NCI-H526 treated with DMSO at 0.1 percent for 48 hours (cell line): Measurements from ENCODE around the gene HNRNPC.
"Not testable (repeated sequence)": the region's sequence is repeated elsewhere in the genome, so short reads cannot be mapped to it uniquely, and the experiment has no call there.

Experiments used
- DNase-seq: peaks from one replicate; lab custom pipeline; 2025; lab: John Stamatoyannopoulos, UW

Gene HNRNPC

GRCh38 chr14:21268617-21269251 lies 508 bp downstream of the HNRNPC start:
- DNase-seq = peak; percentile 30

- DNase-seq = no peak
These were observed 1.2 kb downstream of the HNRNPC start for GRCh38 chr14:21267886-21268616.

GRCh38 chr14:21267431-21267845 lies 1.8 kb downstream of the HNRNPC start:
- DNase-seq = no peak

GRCh38 chr14:21264025-21264801 lies 5.0 kb downstream of the HNRNPC start:
- DNase-seq = no peak

GRCh38 chr14:21263284-21264024 lies 5.8 kb downstream of the HNRNPC start:
- no peak for DNase-seq

- DNase-seq = no peak
These were observed 6.8 kb downstream of the HNRNPC start for GRCh38 chr14:21262410-21262809.

GRCh38 chr14:21261824-21262223 lies 7.4 kb downstream of the HNRNPC start:
- DNase-seq = no peak

- DNase-seq = no peak
These were observed 10.1 kb downstream of the HNRNPC start for GRCh38 chr14:21258889-21259787.

GRCh38 chr14:21258005-21258888 lies 11.0 kb downstream of the HNRNPC start:
- no peak for DNase-seq

GRCh38 chr14:21257394-21257909 lies 11.8 kb downstream of the HNRNPC start:
- DNase-seq = no peak

- DNase-seq = no peak
These were observed 12.5 kb downstream of the HNRNPC start for GRCh38 chr14:21256539-21257393.

GRCh38 chr14:21256102-21256447 lies 13.2 kb downstream of the HNRNPC start:
- DNase-seq = not testable (repeated sequence)

- no peak for DNase-seq
These were observed 13.7 kb downstream of the HNRNPC start for GRCh38 chr14:21255385-21256101.

- no peak for DNase-seq
These were observed 17.1 kb downstream of the HNRNPC start for GRCh38 chr14:21252149-21252548.

GRCh38 chr14:21251215-21251614 lies 18.0 kb downstream of the HNRNPC start:
- no peak for DNase-seq

- DNase-seq = no peak
These were observed 20.4 kb downstream of the HNRNPC start for GRCh38 chr14:21248739-21249411.

GRCh38 chr14:21248338-21248737 lies 20.9 kb downstream of the HNRNPC start:
- no peak for DNase-seq

GRCh38 chr14:21245813-21246212 lies 23.4 kb downstream of the HNRNPC start:
- no peak for DNase-seq
